ENCODE data around the gene FBXL20.

GRCh38 chr17:39306509-39307212, 94.8 kb downstream of the FBXL20 start:
- TF ChIP-seq ZFP30 (CRISPR knock-in tag; IDR thresholded peaks at IDR 0.05), result no peak
- no peak for TF ChIP-seq PPARA (CRISPR knock-in tag; IDR thresholded peaks at IDR 0.05; ENCODE audit: borderline replicate concordance)
- TF ChIP-seq POU6F1 (CRISPR knock-in tag; IDR thresholded peaks at IDR 0.05; ENCODE audit: borderline replicate concordance, low read depth), result no peak
- no peak for TF ChIP-seq ZNF565 (CRISPR knock-in tag; conservative IDR thresholded peaks at IDR 0.05; ENCODE audit: low read depth)
- TF ChIP-seq GLIS3 (CRISPR knock-in tag; IDR thresholded peaks at IDR 0.05), result no peak
- no peak for TF ChIP-seq CREB5 (CRISPR knock-in tag; IDR thresholded peaks at IDR 0.05; ENCODE audit: low read depth)
